Measurements from ENCODE around the gene RAVER1. TPM values are rescaled to one million over a fixed set of nuclear protein-coding genes. Genes with fewer than 3 reads are reported as not detected.

Gene RAVER1
- total and polyA plus RNA-seq, 2 of the 8 experiments (the other 6 are each of a cell fraction or from before 2014, with no cell fraction given): 5.7 to 70.5 TPM

GRCh38 chr19:10269333-10270179 is 63.8 kb downstream of the RAVER1 start (continued):
- TF ChIP-seq JUN (IDR thresholded peaks at IDR 0.05; ENCODE audit: low read depth, low read length): no peak
- TF ChIP-seq SIX5 (IDR thresholded peaks at IDR 0.05; ENCODE audit: low read depth, low read length): no peak
- TF ChIP-seq CHD2 (IDR thresholded peaks at IDR 0.05; ENCODE audit: low read length): no peak
- TF ChIP-seq NRF1 (IDR thresholded peaks at IDR 0.05; ENCODE audit: low read depth, low read length): no peak
- no peak for TF ChIP-seq CBX5 (IDR thresholded peaks at IDR 0.05; ENCODE audit: low read depth, low read length)
- no peak for TF ChIP-seq CTBP2 (IDR thresholded peaks at IDR 0.05; ENCODE audit: borderline replicate concordance, insufficient read depth, insufficient read length, low read length)
- peak; percentile 68; the same call in 1 of the 2 replicates for TF ChIP-seq YY1 (IDR thresholded peaks at IDR 0.05; ENCODE audit: low read depth, low read length)
- TF ChIP-seq SIN3A (conservative IDR thresholded peaks at IDR 0.05 in 1 of 2, IDR thresholded peaks at IDR 0.05 in 1 of 2; ENCODE audit: low read depth in 1 of 2, low read length in 2 of 2): peak in 1 of 2 experiments; percentile 48; a peak in 1 of 4 replicates
- no peak for TF ChIP-seq KDM5A (IDR thresholded peaks at IDR 0.05; ENCODE audit: low read length)
- TF ChIP-seq ATF3 (IDR thresholded peaks at IDR 0.05; ENCODE audit: insufficient read depth, low read depth, low read length): peak; percentile 51

Data from H1 (cell line).